Sigmoid colon (tissue), 4 donors: ENCODE data around the gene FCER2.

Experiments used
- EP300 ChIP-seq, 4 donors: sonication (generic); formaldehyde crosslinking; IDR thresholded peaks; one replicate each; pipeline ENCODE4 v1.6.1; 2017; ENCODE audit warnings: antibody characterized with exemption in 4 of 4
- TF ChIP-seq, protein P1 (sequence below), 4 experiments: fragments of 450-650 bp in 3 of 4; fragments of 200-600 bp in 1 of 4; IDR thresholded peaks; one replicate each; pipeline ENCODE4 v1.5.1; 2016 to 2019; ENCODE audit warnings: antibody characterized with exemption in 4 of 4, mild to moderate bottlenecking in 3 of 4, moderate library complexity in 2 of 4

GRCh38 chr19:7642295-7643030 lies 59.5 kb downstream of the FCER2 start:
- no peak for TF ChIP-seq EP300 (IDR thresholded peaks at IDR 0.05)
- TF ChIP-seq, protein P1, sequence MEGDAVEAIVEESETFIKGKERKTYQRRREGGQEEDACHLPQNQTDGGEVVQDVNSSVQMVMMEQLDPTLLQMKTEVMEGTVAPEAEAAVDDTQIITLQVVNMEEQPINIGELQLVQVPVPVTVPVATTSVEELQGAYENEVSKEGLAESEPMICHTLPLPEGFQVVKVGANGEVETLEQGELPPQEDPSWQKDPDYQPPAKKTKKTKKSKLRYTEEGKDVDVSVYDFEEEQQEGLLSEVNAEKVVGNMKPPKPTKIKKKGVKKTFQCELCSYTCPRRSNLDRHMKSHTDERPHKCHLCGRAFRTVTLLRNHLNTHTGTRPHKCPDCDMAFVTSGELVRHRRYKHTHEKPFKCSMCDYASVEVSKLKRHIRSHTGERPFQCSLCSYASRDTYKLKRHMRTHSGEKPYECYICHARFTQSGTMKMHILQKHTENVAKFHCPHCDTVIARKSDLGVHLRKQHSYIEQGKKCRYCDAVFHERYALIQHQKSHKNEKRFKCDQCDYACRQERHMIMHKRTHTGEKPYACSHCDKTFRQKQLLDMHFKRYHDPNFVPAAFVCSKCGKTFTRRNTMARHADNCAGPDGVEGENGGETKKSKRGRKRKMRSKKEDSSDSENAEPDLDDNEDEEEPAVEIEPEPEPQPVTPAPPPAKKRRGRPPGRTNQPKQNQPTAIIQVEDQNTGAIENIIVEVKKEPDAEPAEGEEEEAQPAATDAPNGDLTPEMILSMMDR (IDR thresholded peaks at IDR 0.05), result no peak
